HepG2 (cell line): ENCODE data around the gene MRPL18. TPM values are rescaled to one million over a fixed set of nuclear protein-coding genes. Genes with fewer than 3 reads are reported as not detected.
A peak's percentile ranks its signal among the peaks of the same experiment; 100 is the strongest.

Source experiments
- ATRX ChIP-seq: sonication (generic); formaldehyde crosslinking; IDR thresholded peaks from 2 replicates; pipeline ENCODE4 v1.4.0; 2020; ENCODE audit warnings: missing genetic modification reagents, borderline replicate concordance
- MATR3 ChIP-seq: sonication (generic); formaldehyde crosslinking; IDR thresholded peaks from 2 replicates; pipeline ENCODE4 v1.4.0; 2020; ENCODE audit warnings: missing genetic modification reagents
- MBNL3 ChIP-seq: fragments of 250-450 bp; sonication (Bioruptor Pico); conservative IDR thresholded peaks from 2 replicates; pipeline ENCODE4 v1.8.0; 2022; ENCODE audit warnings: mild to moderate bottlenecking, inconsistent platforms
- MED8 ChIP-seq: sonication (generic); formaldehyde crosslinking; IDR thresholded peaks from 2 replicates; pipeline ENCODE4 v1.8.1; 2023; ENCODE audit warnings: mild to moderate bottlenecking, missing genetic modification reagents; ENCODE audit not compliant: insufficient replicate concordance
- MXD3 ChIP-seq: IDR thresholded peaks from 2 replicates; pipeline ENCODE4 v1.6.1; 2016; ENCODE audit warnings: mild to moderate bottlenecking, missing biosample characterization, missing genetic modification reagents
- NFYC ChIP-seq: IDR thresholded peaks from 2 replicates; pipeline ENCODE4 v1.6.1; 2016; ENCODE audit warnings: missing genetic modification reagents, missing compliant biosample characterization
- NKX3-1 ChIP-seq: sonication (generic); formaldehyde crosslinking; IDR thresholded peaks from 2 replicates; pipeline ENCODE4 v1.5.0; 2020; ENCODE audit warnings: missing genetic modification reagents
- RBAK ChIP-seq: sonication (generic); formaldehyde crosslinking; IDR thresholded peaks from 2 replicates; pipeline ENCODE4 v1.5.1; 2020; ENCODE audit warnings: mild to moderate bottlenecking, missing genetic modification reagents
- RBFOX2 ChIP-seq: fragments of 200-400 bp; formaldehyde crosslinking; IDR thresholded peaks from 2 replicates; pipeline ENCODE4 v1.6.1; 2017; ENCODE audit warnings: low read depth, mild to moderate bottlenecking, low read length
- RFX1 ChIP-seq: fragments of 450-650 bp; IDR thresholded peaks from 2 replicates; pipeline ENCODE4 v1.6.1; 2017
- SAFB2 ChIP-seq: sonication (generic); formaldehyde crosslinking; IDR thresholded peaks from 2 replicates; pipeline ENCODE4 v1.5.1; 2020; ENCODE audit warnings: missing genetic modification reagents, low read depth, mild to moderate bottlenecking, borderline replicate concordance
- SMARCE1 ChIP-seq: fragments of 450-650 bp; IDR thresholded peaks from 2 replicates; pipeline ENCODE4 v1.6.1; 2017; ENCODE audit warnings: borderline replicate concordance
- SP2 ChIP-seq: sonication (generic); formaldehyde crosslinking; IDR thresholded peaks from 2 replicates; pipeline ENCODE4 v1.5.1; 2020; ENCODE audit warnings: mild to moderate bottlenecking, missing genetic modification reagents
- SP4 ChIP-seq: sonication (generic); formaldehyde crosslinking; IDR thresholded peaks from 2 replicates; pipeline ENCODE4 v1.8.1; 2023; ENCODE audit warnings: mild to moderate bottlenecking, missing genetic modification reagents
- ZBTB46 ChIP-seq: sonication (generic); formaldehyde crosslinking; IDR thresholded peaks from 2 replicates; pipeline ENCODE4 v1.4.0; 2020; ENCODE audit warnings: mild to moderate bottlenecking, missing genetic modification reagents, borderline replicate concordance
- ZKSCAN8 ChIP-seq: IDR thresholded peaks from 2 replicates; pipeline ENCODE4 v1.6.1; 2016; ENCODE audit warnings: borderline replicate concordance, missing genetic modification reagents, missing compliant biosample characterization
- ZNF207 ChIP-seq: fragments of 450-650 bp; IDR thresholded peaks from 2 replicates; pipeline ENCODE4 v1.6.1; 2016; ENCODE audit warnings: antibody characterized with exemption, borderline replicate concordance
- ZNF225 ChIP-seq: sonication (generic); formaldehyde crosslinking; IDR thresholded peaks from 2 replicates; pipeline ENCODE4 v1.4.0; 2020; ENCODE audit warnings: mild to moderate bottlenecking, missing genetic modification reagents
- ZNF230 ChIP-seq: sonication (generic); formaldehyde crosslinking; IDR thresholded peaks from 2 replicates; pipeline ENCODE4 v1.4.0; 2020; ENCODE audit warnings: mild to moderate bottlenecking, missing genetic modification reagents
- ZNF260 ChIP-seq: sonication (generic); formaldehyde crosslinking; IDR thresholded peaks from 2 replicates; pipeline ENCODE4 v1.4.0; 2020; ENCODE audit warnings: missing genetic modification reagents, low read depth, mild to moderate bottlenecking, borderline replicate concordance
- ZNF292 ChIP-seq: sonication (generic); formaldehyde crosslinking; IDR thresholded peaks from 2 replicates; pipeline ENCODE4 v1.8.1; 2022; ENCODE audit warnings: mild to moderate bottlenecking, low read depth, missing genetic modification reagents, borderline replicate concordance
- ZNF335 ChIP-seq: sonication (generic); formaldehyde crosslinking; IDR thresholded peaks from 2 replicates; pipeline ENCODE4 v1.4.0; 2020; ENCODE audit warnings: missing genetic modification reagents
- ZNF550 ChIP-seq: sonication (generic); formaldehyde crosslinking; IDR thresholded peaks from 2 replicates; pipeline ENCODE4 v1.4.0; 2020; ENCODE audit warnings: mild to moderate bottlenecking, missing genetic modification reagents, borderline replicate concordance
- ZNF574 ChIP-seq: sonication (generic); formaldehyde crosslinking; IDR thresholded peaks from 2 replicates; pipeline ENCODE4 v1.4.0; 2020; ENCODE audit warnings: missing genetic modification reagents
- ZNF776 ChIP-seq: sonication (generic); formaldehyde crosslinking; IDR thresholded peaks from 2 replicates; pipeline ENCODE4 v1.4.0; 2020; ENCODE audit warnings: mild to moderate bottlenecking, missing genetic modification reagents
- polyA plus RNA-seq, 8 experiments: library from polyadenylated mRNA; depleted of rRNA in 3 of 8; stranded (reverse) in 7 of 8; unstranded in 1 of 8; fragments of >200 nt; fragmentation: Illumina TruSeq in 4 of 8; extraction: Trizol in 4 of 8; gene quantifications; 2 replicates each; pipeline versions ENCODE4 v1.2.1 to v1.2.3, GENCODE V29; 2011 to 2016; ENCODE audit warnings: low read depth in 4 of 8, missing spikeins in 1 of 8, mixed read lengths in 1 of 8; ENCODE audit not compliant: insufficient read depth in 1 of 8
- total RNA-seq, 5 experiments: library from RNA; depleted of rRNA; stranded (reverse); fragments of >200 nt; fragmentation: Illumina TruSeq; extraction: Trizol; gene quantifications; 2 replicates each; pipeline ENCODE4 v1.2.3, GENCODE V29; 2016; ENCODE audit warnings: low read depth in 1 of 5

MRPL18 gene
- total and polyA plus RNA-seq, 2 of the 13 experiments (the other 11 are each of a cell fraction or from before 2014, with no cell fraction given) = 85.6 to 176 TPM

- peak; percentile 87 for TF ChIP-seq ZNF574 (CRISPR knock-in tag)
- TF ChIP-seq NFYC (CRISPR knock-in tag) = peak; percentile 90
- 0 out of 2 replicates have a peak, but pooled peaks have one; percentile 41 for TF ChIP-seq ZNF550 (CRISPR knock-in tag)
- TF ChIP-seq NKX3-1 (CRISPR knock-in tag) = peak; percentile 34; the same call in 1 of the 2 replicates
- peak; percentile 64 for TF ChIP-seq SP2 (CRISPR knock-in tag)
- peak; percentile 96; the same call in 1 of the 2 replicates for TF ChIP-seq SAFB2 (CRISPR knock-in tag)
- TF ChIP-seq ZNF260 (CRISPR knock-in tag) = no peak
- no peak for TF ChIP-seq RBAK (CRISPR knock-in tag)
- TF ChIP-seq MBNL3 (CRISPR knock-in tag) = no peak
- TF ChIP-seq ZNF292 = peak; percentile 56; the same call in 1 of the 2 replicates
- TF ChIP-seq SP4 (CRISPR knock-in tag) = peak; percentile 91
- TF ChIP-seq MED8 (CRISPR knock-in tag) = peak; percentile 89
- TF ChIP-seq ZBTB46 (CRISPR knock-in tag) = peak; percentile 46; the same call in 1 of the 2 replicates
- no peak for TF ChIP-seq ATRX (CRISPR knock-in tag)
- TF ChIP-seq ZNF776 (CRISPR knock-in tag) = peak; percentile 91
- TF ChIP-seq RFX1 = no peak
- TF ChIP-seq ZNF225 (CRISPR knock-in tag) = peak; percentile 84; the same call in 1 of the 2 replicates
- no peak for TF ChIP-seq ZNF207
- TF ChIP-seq ZNF335 (CRISPR knock-in tag) = no peak; the same call in none of the 2 replicates
- TF ChIP-seq MXD3 (CRISPR knock-in tag) = peak; percentile 91; the same call in 1 of the 2 replicates
- TF ChIP-seq ZNF230 (CRISPR knock-in tag) = peak; percentile 50; the same call in 1 of the 2 replicates
- peak; percentile 94 for TF ChIP-seq RBFOX2
- TF ChIP-seq MATR3 (CRISPR knock-in tag) = no peak
- no peak for TF ChIP-seq SMARCE1
- 0 out of 2 replicates have a peak, but pooled peaks have one; percentile 9 for TF ChIP-seq ZKSCAN8 (CRISPR knock-in tag)
Observed at GRCh38 chr6:159789377-159790148, 704 bp upstream of the MRPL18 start, which contains the start of gene TCP1 (continued).
